NB4 (cell line): ENCODE measurements around the gene PNPLA5.

Experiments
- DNase-seq: peaks from one replicate; pipeline ENCODE4 v3.0.0; 2010; ENCODE audit warnings: low read depth
- H3K4me3 ChIP-seq: one replicate; pipeline ENCODE4 v1.5.1; 2011; ENCODE audit warnings: mild to moderate bottlenecking, low read depth, low read length, moderate library complexity
- CTCF ChIP-seq: IDR thresholded peaks from one replicate; pipeline ENCODE4 v1.5.1; 2012; ENCODE audit warnings: low read depth, low read length
- MAX ChIP-seq: IDR thresholded peaks from 2 replicates; pipeline ENCODE4 v1.6.1; 2011; ENCODE audit warnings: low read depth, low read length
- MYC ChIP-seq: IDR thresholded peaks from 2 replicates; pipeline ENCODE4 v1.6.1; 2011; ENCODE audit warnings: low read depth, low read length
- POLR2A ChIP-seq: IDR thresholded peaks from 2 replicates; pipeline ENCODE4 v1.6.1; 2011; ENCODE audit warnings: mild to moderate bottlenecking; ENCODE audit not compliant: insufficient read length; ENCODE audit errors: extremely low read depth

The PNPLA5 gene

GRCh38 chr22:43848366-43849171, 43.2 kb downstream of the PNPLA5 start:
- peak; percentile 27 for DNase-seq
- TF ChIP-seq MAX = no peak
- peak; percentile 33 for TF ChIP-seq CTCF
- no peak overlapping the region for H3K4me3 ChIP-seq

GRCh38 chr22:43847376-43848289, 44.2 kb downstream of the PNPLA5 start:
- TF ChIP-seq POLR2A (no peak), CTCF (no peak), MYC (no peak), MAX (no peak)
- no peak overlapping the region for H3K4me3 ChIP-seq
- DNase-seq = no peak

- DNase-seq = no peak
- TF ChIP-seq POLR2A (no peak), CTCF (no peak), MAX (no peak), MYC (no peak)
- no peak overlapping the region for H3K4me3 ChIP-seq
Measured at GRCh38 chr22:43846966-43847365, 44.8 kb downstream of the PNPLA5 start.

GRCh38 chr22:43845981-43846380, 45.8 kb downstream of the PNPLA5 start:
- no peak overlapping the region for H3K4me3 ChIP-seq
- TF ChIP-seq MYC (no peak), POLR2A (no peak), CTCF (no peak), MAX (no peak)
- DNase-seq = no peak

- TF ChIP-seq MYC (no peak), MAX (no peak), CTCF (no peak), POLR2A (no peak)
- DNase-seq = no peak
Measured at GRCh38 chr22:43844560-43845545, 47.0 kb downstream of the PNPLA5 start.

More at GRCh38 chr22:43844560-43845545, 47.0 kb downstream of the PNPLA5 start:
- H3K4me3 ChIP-seq = no peak overlapping the region
